ENCODE results near the gene DYNC1I2.

Gene DYNC1I2

DNA sequence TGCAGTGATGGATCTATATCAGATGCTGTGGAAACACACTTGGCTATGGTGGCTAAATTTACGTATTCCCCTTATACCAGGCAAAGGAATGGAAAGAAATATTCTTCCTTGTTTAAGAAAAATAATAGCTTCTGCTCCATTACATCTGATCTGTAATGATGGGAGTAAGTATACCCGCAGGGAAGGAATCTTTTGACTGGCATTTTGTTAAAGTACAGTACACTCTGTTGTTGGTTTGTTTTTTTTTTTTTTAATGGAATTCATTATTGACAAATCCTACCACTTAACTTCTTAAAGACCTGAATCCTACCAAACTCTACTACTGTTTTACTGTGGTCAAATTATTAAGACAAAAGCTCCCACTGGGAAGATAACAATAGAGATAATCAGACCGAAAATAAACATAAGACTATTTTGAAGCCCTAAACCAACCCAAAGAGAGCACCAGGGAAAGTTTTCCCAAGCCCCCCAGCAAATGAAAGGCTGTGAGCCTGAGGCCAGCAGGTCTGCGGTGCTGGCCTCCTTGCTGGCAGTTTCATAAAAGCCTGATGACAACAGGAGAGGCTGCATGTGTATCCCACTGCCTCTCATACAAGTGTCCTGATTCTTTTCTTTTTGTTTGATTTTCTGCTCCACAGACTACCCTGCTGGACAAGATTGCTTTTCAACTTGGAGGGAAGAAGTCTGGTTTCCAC is 105.8 kb downstream of the DYNC1I2 start (continued):
- TF ChIP-seq SCRT2 (tag by site-specific recombination; IDR thresholded peaks at IDR 0.05) = no peak

- Histone ChIP-seq H3K27ac (ENCODE audit: extremely low read depth, low read depth, low read length) (0 out of 2 replicates have a peak overlapping the region, but pooled peaks have one; percentile 8), H3K9me3 (ENCODE audit: control insufficient read depth, insufficient read depth, low read depth, low read length) (no peaks in the 10 kb centered on the region), H3K36me3 (ENCODE audit: control insufficient read depth in 2 of 2, insufficient read depth in 1 of 2, low read length in 2 of 2) (peaks cover 0 to 18% of the 10 kb centered on the region in 2 experiments; a peak in 1 of 3 replicates), H3K4me1 (ENCODE audit: control insufficient read depth, insufficient read depth, low read length) (peaks cover 13% of the 10 kb centered on the region), H3K4me3 (ENCODE audit: low read depth, low read length) (no peak overlapping the region)
- ChIA-PET CTCF (interaction anchor here (0.6 to 2.7 kb wide), 4 partner anchors 15 to 332 kb away, joined by 3 to 8 read pairs (median 3); no protein-coding TSS in a partner anchor), POLR2A (no interaction called here)
- TF ChIP-seq GLIS2 (tag by site-specific recombination; IDR thresholded peaks at IDR 0.05) (no peak), PRDM6 (tag by site-specific recombination; IDR thresholded peaks at IDR 0.05) (peak; percentile 59; the same call in 1 of the 2 replicates), ZNF518A (tag by site-specific recombination; conservative IDR thresholded peaks at IDR 0.05; ENCODE audit: low read depth) (no peak), OSR2 (tag by site-specific recombination; IDR thresholded peaks at IDR 0.05) (0 out of 2 replicates have a peak, but pooled peaks have one; percentile 26)
These were observed 106.7 kb downstream of the DYNC1I2 start for GRCh38 chr2:171793691-171794678.

DNA sequence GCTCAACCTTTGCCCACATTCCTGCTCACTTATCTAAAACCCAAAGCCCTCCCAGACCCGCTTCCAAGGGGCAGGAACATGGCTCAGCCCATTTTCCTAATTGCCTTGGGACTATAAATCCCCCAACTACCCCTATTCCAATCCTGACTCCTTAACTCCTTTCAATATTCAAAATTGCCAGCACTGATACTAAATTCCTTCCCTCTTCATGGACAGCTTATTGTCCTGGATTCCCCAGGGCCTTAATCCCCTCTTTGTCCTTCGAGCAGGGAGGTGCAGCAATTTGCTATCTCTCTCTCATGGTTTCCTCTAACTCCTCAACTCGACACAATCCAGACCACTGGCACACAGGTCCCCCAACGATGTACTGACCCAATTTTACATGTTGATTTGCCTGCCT is 107.6 kb downstream of the DYNC1I2 start:
- H3K9me3 ChIP-seq (ENCODE audit: control insufficient read depth, insufficient read depth, low read depth, low read length) = no peaks in the 10 kb centered on the region
- no peak overlapping the region for H3K27ac ChIP-seq (ENCODE audit: extremely low read depth, low read depth, low read length)
- POLR2A ChIA-PET = no interaction called here
- H3K4me1 ChIP-seq (ENCODE audit: control insufficient read depth, insufficient read depth, low read length) = peaks cover 13% of the 10 kb centered on the region
- peaks cover 0 to 20% of the 10 kb centered on the region in 2 experiments; a peak in 1 of 3 replicates for H3K36me3 ChIP-seq (ENCODE audit: control insufficient read depth in 2 of 2, insufficient read depth in 1 of 2, low read length in 2 of 2)
- CTCF ChIA-PET = interaction anchor here (0.6 to 2.7 kb wide), 3 partner anchors 14 to 319 kb away, joined by 3 to 8 read pairs (median 3); no protein-coding TSS in a partner anchor
- H3K4me3 ChIP-seq (ENCODE audit: low read depth, low read length) = no peak overlapping the region
- TF ChIP-seq ZNF518A (tag by site-specific recombination; conservative IDR thresholded peaks at IDR 0.05; ENCODE audit: low read depth) = no peak
- no peak for TF ChIP-seq PRDM6 (tag by site-specific recombination; IDR thresholded peaks at IDR 0.05)
- TF ChIP-seq ZNF837 (tag by site-specific recombination; IDR thresholded peaks at IDR 0.05) = no peak
- TF ChIP-seq WT1 (tag by site-specific recombination; IDR thresholded peaks at IDR 0.05) = peak; percentile 69; the same call in 1 of the 2 replicates
- peak; percentile 16; the same call in 1 of the 2 replicates for TF ChIP-seq IKZF3 (tag by site-specific recombination; IDR thresholded peaks at IDR 0.05)
- TF ChIP-seq, protein P1, sequence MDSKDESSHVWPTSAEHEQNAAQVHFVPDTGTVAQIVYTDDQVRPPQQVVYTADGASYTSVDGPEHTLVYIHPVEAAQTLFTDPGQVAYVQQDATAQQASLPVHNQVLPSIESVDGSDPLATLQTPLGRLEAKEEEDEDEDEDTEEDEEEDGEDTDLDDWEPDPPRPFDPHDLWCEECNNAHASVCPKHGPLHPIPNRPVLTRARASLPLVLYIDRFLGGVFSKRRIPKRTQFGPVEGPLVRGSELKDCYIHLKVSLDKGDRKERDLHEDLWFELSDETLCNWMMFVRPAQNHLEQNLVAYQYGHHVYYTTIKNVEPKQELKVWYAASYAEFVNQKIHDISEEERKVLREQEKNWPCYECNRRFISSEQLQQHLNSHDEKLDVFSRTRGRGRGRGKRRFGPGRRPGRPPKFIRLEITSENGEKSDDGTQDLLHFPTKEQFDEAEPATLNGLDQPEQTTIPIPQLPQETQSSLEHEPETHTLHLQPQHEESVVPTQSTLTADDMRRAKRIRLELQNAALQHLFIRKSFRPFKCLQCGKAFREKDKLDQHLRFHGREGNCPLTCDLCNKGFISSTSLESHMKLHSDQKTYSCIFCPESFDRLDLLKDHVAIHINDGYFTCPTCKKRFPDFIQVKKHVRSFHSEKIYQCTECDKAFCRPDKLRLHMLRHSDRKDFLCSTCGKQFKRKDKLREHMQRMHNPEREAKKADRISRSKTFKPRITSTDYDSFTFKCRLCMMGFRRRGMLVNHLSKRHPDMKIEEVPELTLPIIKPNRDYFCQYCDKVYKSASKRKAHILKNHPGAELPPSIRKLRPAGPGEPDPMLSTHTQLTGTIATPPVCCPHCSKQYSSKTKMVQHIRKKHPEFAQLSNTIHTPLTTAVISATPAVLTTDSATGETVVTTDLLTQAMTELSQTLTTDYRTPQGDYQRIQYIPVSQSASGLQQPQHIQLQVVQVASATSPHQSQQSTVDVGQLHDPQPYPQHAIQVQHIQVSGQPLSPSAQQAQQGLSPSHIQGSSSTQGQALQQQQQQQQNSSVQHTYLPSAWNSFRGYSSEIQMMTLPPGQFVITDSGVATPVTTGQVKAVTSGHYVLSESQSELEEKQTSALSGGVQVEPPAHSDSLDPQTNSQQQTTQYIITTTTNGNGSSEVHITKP (tag by site-specific recombination; IDR thresholded peaks at IDR 0.05) = peak; percentile 45

All from HEK293 (cell line).